ENCODE measurements around the gene CDCP1. TPM values are rescaled to one million over a fixed set of nuclear protein-coding genes. Genes with fewer than 3 reads are reported as not detected.

The CDCP1 gene
- total RNA-seq: 0.15 to 0.48 TPM (median 0.18 TPM) in 3 replicates
- long read RNA-seq: 0 reads

- Mint-ChIP-seq H3K27me3 (ENCODE audit: low read depth) (peaks cover 29% of the 10 kb centered on the region), H3K9me3 (ENCODE audit: low read depth) (peaks cover 11% of the 10 kb centered on the region), H3K4me1 (ENCODE audit: low read depth) (peaks cover 13% of the 10 kb centered on the region), H3K27ac (ENCODE audit: unreplicated experiment) (no peak within 1 kb of the TSS), H3K4me3 (ENCODE audit: unreplicated experiment) (peak within 1 kb of the TSS; percentile 68), H3K36me3 (ENCODE audit: low read depth) (peaks cover 4% of the 10 kb centered on the region)
- DNase-seq (ENCODE audit: low spot score): no peak
- no peak for TF ChIP-seq CTCF (IDR thresholded peaks at IDR 0.05)
These were observed at the start of gene CDCP1 for GRCh38 chr3:45145681-45146614. TSS of gene CDCP1 (minus strand) at chr3:45146378. CDS start at chr3:45146287, 91 bp downstream.

GRCh38 chr3:45194791-45195190, 48.6 kb upstream of the CDCP1 start:
- no peaks in the 10 kb centered on the region for H3K9me3 Mint-ChIP-seq (ENCODE audit: low read depth)
- H3K27me3 Mint-ChIP-seq (ENCODE audit: low read depth): no peaks in the 10 kb centered on the region
- no peaks in the 10 kb centered on the region for H3K36me3 Mint-ChIP-seq (ENCODE audit: low read depth)
- H3K4me3 Mint-ChIP-seq (ENCODE audit: unreplicated experiment): no peak overlapping the region
- no peak overlapping the region for H3K27ac Mint-ChIP-seq (ENCODE audit: unreplicated experiment)
- peaks cover 11% of the 10 kb centered on the region for H3K4me1 Mint-ChIP-seq (ENCODE audit: low read depth)
- no peak for TF ChIP-seq CTCF (IDR thresholded peaks at IDR 0.05)
- no peak for DNase-seq (ENCODE audit: low spot score)

GRCh38 chr3:45191924-45192417, 45.8 kb upstream of the CDCP1 start:
- no peaks in the 10 kb centered on the region for H3K36me3 Mint-ChIP-seq (ENCODE audit: low read depth)
- no peaks in the 10 kb centered on the region for H3K9me3 Mint-ChIP-seq (ENCODE audit: low read depth)
- H3K27me3 Mint-ChIP-seq (ENCODE audit: low read depth): no peaks in the 10 kb centered on the region
- H3K27ac Mint-ChIP-seq (ENCODE audit: unreplicated experiment): no peak overlapping the region
- H3K4me1 Mint-ChIP-seq (ENCODE audit: low read depth): no peaks in the 10 kb centered on the region
- DNase-seq (ENCODE audit: low spot score): no peak
- no peak for TF ChIP-seq CTCF (IDR thresholded peaks at IDR 0.05)
- H3K4me3 Mint-ChIP-seq (ENCODE audit: unreplicated experiment): no peak overlapping the region

- Mint-ChIP-seq H3K4me3 (ENCODE audit: unreplicated experiment) (no peak overlapping the region), H3K9me3 (ENCODE audit: low read depth) (no peaks in the 10 kb centered on the region), H3K4me1 (ENCODE audit: low read depth) (no peaks in the 10 kb centered on the region), H3K27me3 (ENCODE audit: low read depth) (no peaks in the 10 kb centered on the region), H3K27ac (ENCODE audit: unreplicated experiment) (no peak overlapping the region), H3K36me3 (ENCODE audit: low read depth) (no peaks in the 10 kb centered on the region)
- no peak for DNase-seq (ENCODE audit: low spot score)
- TF ChIP-seq CTCF (IDR thresholded peaks at IDR 0.05): no peak
These were observed 45.2 kb upstream of the CDCP1 start for GRCh38 chr3:45191424-45191823.

- Mint-ChIP-seq H3K4me1 (ENCODE audit: low read depth) (peaks cover 10% of the 10 kb centered on the region), H3K36me3 (ENCODE audit: low read depth) (no peaks in the 10 kb centered on the region), H3K27me3 (ENCODE audit: low read depth) (no peaks in the 10 kb centered on the region), H3K27ac (ENCODE audit: unreplicated experiment) (no peak overlapping the region), H3K4me3 (ENCODE audit: unreplicated experiment) (no peak overlapping the region), H3K9me3 (ENCODE audit: low read depth) (no peaks in the 10 kb centered on the region)
- no peak for DNase-seq (ENCODE audit: low spot score)
- no peak for TF ChIP-seq CTCF (IDR thresholded peaks at IDR 0.05)
These were observed 42.8 kb upstream of the CDCP1 start for GRCh38 chr3:45188719-45189659.

Measured in chondrocyte (in vitro differentiated cells).